Left hindlimb (tissue), 1 donor: Measurements from ENCODE around the gene PRICKLE1.
"Not testable (repeated sequence)": the region's sequence is repeated elsewhere in the genome, so short reads cannot be mapped to it uniquely, and the experiment has no call there.

ENCODE experiments used
- DNase-seq: peaks from one replicate; pipeline ENCODE4 v3.0.0-alpha.2; 2018

PRICKLE1 gene

DNA sequence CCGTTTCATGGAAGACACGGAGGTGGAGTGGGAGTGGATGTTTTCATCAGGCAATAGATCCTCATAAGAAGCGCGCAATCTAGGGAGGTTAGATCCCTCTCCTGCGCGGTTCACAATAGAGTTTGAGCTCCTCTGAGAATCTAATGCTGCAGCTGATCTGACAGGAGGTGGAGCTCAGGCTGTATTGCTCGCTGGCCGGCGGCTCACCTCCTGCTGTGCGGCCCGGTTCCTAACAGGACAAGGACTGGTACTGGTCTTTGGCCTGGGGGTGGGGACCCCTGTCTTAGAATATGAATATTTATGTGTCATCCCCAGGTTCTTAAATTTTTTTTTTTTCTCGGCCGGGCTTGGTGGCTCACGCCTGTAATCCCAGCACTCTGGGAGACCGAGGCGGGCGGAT is 36.7 kb downstream of the PRICKLE1 start:
- DNase-seq, result no peak

DNA sequence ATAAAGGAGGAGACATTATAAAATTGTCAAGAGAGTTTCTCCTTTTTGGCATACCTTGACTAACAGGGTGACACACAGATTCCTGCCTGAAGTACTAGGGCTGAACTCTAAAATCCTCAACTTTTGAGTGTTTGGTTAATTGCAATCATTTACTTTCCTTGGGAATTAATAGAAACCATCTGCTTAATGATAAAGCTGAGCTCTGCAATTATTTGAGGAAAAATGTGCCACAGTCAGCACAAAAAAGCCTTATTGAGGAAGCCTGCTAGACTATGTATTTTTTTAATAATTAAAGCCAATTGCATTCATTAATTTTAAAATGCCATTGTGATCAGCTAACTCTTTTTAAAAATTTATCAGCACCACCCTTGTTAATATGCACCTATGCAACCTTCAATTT is 38.7 kb downstream of the PRICKLE1 start:
- no peak for DNase-seq

DNA sequence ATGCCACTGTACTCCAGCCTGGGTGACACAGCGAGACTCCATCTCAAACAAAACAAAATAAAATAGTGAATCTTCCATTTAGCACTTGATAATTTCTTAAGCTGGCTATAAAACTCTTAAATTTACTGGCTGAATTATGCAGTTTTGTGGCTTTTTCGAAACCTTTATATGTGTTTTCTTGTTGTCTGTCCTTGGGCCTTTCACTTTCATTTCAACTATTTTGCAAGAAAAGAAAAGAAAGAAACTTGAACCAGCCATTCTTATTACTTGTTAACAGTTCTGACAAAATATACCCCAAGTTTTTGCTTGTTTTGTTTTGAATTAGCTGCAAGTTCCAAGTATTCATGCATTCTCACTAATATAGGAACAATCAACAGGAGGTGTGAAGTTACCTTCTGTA is 42.8 kb downstream of the PRICKLE1 start:
- DNase-seq, result no peak

DNA sequence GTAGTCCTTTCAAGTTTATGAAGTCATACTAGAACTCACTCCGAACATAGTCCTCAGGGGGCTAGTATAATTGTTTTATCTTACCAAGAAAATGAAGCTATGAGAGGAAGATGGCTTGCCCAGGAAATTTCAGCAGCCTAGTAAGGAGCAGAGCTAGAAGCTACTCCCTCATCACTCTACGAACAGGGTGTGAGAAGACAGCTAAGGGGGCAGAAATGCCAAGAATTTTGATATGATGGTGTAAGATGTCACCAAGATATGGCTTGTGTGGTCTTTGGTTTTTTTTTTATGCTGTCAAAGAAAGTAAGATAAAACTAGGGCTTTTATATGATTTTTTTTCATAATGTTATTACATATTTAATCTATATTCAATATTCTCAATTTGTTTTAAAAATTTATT is 47.6 kb downstream of the PRICKLE1 start:
- no peak for DNase-seq

DNA sequence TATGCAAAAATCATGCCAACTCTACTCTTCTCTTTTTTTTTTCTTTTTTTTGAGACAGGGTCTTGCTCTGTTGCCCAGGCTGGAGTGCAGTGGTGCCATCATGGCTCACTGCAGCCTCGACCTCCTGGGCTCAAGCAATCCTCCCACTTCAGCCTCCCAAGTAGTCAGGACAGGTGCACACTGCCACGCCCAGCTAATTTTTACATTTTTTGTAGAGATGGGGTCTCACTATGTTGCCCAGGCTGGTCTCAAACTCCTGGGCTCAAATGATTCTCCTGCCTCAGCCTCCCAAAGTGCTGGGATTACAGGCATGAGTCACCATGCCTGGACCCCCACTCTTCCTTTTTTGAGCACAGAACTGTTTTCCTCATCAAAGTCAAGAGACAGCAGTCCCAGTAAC is 48.2 kb downstream of the PRICKLE1 start:
- not testable (repeated sequence) for DNase-seq

DNA sequence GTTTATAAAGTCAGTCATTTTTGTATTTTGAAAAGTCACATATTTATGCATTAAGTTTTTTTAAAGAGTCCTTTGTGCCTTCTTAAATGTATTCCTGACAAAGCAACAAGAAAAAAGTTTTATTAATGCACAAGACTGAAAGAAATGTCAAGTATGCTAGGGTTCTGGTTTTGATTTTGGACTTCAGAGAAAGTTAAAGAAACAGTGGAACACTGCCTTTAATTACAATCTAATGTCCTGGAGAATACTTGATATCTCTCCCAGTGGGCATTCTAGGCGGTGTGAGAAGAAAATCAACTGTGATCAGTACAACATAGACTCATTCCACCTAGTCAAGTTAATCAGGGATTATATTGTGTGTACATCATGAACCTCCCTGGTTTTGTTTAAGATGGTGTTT is 49.9 kb downstream of the PRICKLE1 start:
- DNase-seq, result no peak

DNA sequence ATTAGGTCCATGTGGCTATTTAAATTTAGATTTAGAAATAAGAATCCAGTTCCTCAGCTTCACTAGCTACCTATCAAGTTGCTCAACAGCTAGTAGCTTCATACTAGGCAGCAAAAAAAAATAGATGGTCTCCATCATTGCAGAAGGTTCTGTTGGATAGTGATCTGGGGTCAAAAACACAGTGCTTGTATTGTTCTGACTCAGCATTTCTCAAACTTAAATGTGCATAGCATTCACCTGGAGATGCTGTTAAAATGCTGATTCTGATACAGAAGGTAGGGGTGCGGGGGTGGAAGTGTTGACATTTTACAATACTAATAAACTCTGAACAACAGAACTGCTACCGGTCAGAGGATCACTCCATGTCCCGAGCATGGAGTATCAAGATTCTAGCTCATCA is 51.3 kb downstream of the PRICKLE1 start:
- DNase-seq, result no peak

DNA sequence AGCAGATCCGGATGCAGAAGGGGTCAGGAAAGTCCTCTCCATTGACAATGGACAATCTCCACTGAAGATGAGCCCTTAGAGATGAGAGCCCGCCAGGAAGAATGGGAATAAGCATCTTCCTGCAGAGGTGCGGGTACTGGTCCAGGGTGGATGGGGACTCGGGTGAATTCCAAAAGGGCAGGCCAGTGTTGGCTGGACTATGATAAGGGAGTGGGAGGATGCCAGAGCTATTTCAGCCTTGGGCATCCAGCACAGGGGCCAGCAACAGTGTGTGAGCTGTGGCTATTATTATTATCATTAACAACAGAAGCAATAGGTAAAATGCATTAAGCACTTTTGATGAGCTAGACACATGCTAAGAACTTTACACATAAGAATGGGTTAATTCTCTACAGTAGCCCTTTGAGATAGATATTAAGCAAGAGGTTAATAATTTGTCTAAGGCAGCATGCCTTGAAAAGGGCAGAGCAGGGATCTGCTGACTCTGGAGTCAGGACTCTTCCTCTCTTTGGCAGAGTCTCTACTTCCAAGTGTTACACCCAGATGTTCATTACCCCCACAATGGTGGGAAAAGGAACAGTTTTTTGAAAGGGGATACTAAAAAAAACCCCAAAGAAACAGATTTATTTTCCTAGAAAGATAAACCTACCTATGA is 55.2 kb downstream of the PRICKLE1 start:
- DNase-seq, result no peak

DNA sequence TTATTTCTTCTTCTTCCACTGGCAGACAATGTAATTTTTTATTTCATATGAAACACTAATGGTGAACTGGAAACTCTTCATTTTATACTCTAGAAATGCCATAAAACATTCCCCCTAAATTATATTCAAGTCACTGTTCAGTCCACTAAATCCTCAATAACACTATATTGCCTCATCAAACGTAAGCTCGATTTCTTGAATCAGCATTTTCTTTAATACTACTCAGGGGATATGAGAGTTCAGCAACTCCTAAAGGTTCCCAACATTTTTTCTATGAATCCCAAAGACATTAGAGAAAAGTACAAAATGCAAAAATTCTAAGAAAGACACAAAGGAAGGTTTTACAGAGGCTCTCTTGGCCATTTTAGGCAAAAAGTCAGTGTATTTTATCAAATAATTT is 59.3 kb downstream of the PRICKLE1 start:
- no peak for DNase-seq

DNA sequence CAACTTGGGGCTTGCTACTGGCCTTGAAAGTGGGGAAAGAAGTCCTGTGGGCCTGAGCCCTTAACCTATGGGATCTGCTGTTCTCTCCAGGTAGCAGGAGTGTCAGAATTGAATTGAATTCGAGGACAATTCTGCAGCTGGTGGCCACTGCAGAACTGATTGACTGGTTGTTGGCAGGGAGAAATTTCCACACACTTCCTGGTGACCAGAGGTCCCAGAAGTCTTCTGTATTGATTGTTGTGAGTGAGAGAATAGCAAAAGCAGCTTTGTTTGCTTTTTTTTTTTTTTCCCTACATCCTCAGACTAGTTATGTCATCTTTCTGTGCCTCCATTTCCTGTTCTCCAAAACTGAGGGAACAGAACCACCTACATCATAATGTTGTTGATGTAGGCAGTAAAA is 64.1 kb downstream of the PRICKLE1 start:
- no peak for DNase-seq

DNA sequence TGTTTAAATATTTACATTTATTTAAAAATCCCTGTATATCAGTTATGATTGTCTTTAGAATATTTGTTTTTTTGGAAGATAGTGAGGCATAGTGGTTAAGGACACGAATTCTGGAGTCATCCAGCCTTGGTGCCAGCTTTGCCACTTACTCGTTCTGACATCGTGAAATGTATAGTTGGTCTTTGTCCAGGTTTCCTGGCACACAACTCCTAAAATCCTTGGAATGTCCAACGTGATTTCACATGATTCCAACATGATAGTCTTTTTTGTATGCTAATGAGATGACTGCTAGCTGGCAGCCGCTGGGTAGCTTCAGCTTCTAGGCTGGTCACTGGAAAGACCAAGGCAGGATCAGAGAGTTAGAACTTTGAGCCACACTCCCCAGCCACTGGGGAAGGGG is 64.8 kb downstream of the PRICKLE1 start:
- no peak for DNase-seq

DNA sequence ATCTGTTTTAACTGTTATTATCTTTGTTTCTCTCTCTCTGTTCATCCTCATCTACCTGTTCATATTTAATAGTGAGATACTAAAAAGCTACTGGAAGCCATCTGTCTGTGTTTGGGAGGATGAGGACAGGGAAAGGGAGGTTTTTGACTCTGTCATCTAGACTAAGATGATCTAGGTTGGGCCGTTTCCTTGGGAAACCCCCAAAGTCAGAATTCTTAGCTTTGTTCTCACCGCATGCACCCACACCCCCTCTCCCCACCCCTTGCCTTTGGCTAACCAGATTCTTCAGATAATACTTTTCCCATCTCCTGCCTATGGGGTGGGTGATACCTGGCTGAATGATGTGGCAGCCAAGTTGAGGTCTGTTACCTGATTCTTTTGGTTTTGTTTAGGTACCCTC is 73.0 kb downstream of the PRICKLE1 start:
- DNase-seq, result no peak

DNA sequence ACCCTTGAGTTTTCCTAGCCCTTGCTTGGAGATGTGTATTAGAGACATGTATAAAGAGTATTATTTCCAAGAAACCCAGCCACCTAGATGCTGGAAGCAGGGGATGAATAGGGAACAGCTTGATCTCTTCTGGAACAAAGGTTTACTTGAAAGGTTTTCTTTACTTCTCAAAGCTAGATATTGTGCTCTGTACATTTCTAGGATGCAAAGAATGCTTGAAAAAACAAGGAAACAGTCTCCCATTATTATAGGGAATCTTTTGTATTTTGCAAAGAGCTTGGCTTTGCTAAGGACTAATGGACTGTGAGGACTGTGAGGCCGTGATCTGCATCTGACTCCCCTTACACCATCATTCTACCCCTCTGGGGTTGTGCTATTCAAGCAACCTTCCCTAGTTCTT is 77.9 kb downstream of the PRICKLE1 start:
- DNase-seq, result no peak

DNA sequence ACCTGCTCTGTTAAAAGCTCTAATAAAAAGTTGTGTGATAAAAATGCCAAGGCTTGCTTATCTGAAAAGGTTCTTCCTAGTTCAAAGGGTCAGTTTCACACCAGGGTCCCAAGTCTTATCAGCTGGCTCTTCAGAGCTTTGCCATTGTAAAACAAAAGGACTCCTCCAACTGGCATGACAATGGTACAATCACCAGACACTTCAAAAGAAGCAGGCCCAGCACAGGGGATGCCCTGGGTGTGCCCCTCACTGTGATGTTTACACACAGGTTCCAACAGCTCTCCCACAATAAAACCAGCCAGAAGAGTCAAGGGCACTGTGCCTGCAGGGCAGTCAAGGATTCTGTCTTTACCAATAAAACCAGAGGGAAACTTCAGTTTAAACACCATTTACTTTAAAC is 78.7 kb downstream of the PRICKLE1 start:
- no peak for DNase-seq

DNA sequence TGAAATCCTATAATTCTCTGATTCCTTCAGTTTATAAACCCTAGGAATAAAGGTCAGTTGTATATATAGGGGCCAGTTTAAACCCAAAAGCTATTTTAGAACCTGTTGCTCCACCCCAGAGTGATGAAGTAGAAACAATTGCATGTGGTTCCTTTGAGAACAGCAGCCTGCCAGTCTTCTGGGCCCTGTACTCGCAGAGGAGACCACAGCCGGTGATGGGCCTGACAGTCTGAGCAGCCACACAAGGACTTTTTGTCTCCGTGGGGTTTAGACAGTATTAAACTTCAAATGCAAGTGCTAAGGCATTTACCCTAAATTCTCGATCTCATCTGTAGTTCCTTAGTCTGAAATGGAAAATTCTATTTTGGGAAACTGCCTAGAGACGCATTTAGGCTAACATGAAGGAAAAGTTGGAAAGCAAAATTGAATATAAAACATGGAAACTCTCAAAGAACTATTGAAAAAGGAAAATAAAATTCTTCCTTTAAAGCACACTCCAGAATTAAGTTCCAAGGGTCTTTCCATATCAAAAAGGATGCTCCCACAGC is 80.6 kb downstream of the PRICKLE1 start:
- DNase-seq, result no peak

DNA sequence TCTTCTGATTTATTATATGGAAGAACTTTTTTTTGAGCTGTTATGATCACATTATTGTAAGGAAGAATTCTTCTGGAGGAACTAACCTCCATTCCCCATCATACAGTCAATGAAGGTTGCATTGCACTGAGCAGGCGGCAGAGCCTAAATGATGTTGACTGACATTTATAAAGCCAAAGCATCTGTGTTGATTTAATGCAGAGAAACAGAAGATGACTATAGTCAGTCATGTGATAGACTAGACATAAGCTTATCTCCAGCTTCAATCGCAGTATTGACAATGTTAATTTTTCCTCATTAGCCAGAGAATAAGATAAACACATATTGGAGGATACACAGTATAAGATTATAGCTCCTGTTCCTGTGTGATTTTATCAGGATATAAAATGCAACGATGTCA is 82.0 kb downstream of the PRICKLE1 start:
- DNase-seq, result no peak

DNA sequence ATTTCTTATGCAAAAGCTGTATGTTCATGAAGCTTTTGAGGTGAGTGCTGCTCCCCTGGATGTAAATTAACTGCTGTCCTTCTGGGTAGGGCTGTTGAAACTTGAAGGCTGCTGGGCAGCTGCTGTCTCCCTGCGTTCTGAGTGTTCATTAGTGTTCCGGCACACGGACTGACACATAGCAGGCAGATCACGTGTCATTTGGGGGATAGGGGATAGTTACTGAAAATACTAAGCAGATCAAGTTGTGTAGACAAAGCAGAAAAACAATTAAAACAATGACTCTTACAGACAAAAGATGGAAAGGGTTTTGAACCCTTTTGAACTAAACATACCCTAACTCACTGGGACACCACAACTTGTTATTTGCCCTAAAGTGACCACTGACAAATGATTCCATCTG is 82.5 kb downstream of the PRICKLE1 start:
- DNase-seq, result no peak

DNA sequence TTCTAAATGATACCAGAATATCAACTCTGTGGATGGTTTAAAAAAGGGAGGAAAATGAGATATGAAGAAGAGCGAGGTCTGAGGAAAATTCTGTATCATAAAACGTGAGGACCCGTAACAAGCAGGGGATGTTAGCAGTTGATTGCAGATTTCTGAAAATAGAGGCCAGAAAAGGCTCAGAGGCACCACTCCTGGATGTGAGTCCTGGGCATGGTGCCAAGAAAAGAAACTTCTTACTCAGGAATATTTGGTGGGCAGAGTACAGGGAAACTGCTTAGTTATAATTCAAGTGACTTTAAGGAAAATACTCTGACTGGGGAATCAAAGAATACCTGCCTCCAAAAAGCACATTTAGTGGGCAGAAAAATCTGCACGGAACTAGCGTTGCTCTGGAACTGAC is 85.5 kb downstream of the PRICKLE1 start:
- peak; percentile 33 for DNase-seq

DNA sequence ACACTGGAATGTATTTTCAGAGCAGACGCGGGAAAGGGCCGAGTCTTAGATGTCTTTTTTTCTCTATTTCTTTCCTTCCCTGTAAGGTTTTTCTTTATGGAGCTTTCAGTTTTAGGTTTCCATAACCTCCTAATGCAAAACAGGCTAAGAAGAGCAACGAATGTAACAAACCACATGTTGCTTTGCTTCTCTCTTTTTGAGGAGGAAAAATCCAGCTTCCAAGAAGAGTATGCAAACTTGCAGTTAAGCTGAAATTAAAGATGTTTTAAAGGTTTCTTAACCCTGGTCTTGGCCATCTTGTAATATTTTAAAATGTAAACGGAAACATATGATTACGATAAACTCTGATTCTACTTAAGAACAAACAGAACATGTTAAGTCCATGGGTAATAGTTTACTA is 86.9 kb downstream of the PRICKLE1 start:
- no peak for DNase-seq

DNA sequence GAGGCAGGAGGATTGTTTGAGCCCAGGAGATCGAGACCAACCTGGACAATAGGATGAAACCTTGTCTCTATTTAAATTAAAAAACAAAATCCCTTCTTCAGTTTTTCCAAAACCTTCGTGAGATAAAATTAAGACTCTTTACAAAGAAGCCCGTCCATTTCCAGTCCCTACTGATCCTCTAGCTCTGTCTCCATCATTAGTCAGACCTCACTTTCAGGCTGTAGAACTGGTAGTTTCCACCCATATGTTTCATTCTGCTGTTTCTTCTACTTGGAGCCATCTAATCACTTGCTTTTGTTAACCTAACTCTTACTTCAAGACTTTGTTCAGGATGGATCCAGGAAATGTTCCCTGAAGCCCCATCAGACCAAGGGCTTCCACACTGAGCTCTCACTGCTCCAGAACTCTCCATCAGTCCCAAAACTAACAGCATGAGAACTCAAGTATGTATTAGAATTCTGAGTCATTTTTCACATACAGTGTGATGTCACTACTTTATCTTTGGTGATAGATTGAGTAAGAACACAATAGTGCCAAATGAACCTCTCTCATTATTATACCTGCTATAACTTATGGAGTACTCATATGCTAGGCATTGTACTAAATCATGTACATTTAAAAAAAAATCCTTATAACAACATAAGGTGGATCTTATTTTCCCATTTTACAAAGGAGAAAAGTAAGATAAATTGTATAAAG is 90.8 kb downstream of the PRICKLE1 start:
- DNase-seq, result no peak

DNA sequence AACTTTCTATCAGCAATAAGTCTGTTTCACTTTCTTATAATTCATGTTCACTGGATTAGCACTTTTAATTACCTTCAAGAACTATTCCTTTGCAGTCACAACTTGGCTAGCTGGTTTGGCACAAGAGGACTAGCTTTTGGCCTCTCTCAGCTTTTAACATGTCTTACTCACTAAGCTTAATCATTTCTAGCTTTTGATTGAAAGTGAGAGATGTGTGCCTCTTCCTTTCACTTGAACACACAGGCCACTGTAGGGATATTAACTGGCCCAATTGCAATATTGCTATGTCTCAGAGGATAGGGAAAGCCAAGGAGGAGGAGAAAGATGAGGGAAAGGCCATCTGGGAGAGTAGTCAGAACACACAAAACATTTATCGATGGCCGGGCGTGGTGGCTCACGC is 92.7 kb downstream of the PRICKLE1 start:
- no peak for DNase-seq

DNA sequence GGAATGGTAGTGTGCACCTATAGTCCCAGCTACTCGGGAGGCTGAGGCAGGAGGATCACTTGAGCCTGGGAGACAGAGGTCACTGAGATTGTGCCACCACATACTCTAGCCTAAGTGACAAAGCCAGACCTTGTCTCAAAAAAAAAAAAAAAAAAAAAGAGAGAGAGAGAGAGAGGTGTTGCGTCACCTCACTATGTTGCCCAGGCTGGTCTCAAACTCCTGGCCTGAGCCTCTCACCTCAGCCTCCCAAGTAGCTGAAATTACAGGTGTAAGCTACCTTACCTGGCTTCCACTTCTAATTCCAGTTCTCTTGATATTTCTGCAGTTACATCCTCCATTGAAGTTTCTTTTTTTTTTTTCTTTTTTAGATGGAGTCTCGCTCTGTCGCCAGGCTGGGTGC is 94.3 kb downstream of the PRICKLE1 start:
- no peak for DNase-seq

DNA sequence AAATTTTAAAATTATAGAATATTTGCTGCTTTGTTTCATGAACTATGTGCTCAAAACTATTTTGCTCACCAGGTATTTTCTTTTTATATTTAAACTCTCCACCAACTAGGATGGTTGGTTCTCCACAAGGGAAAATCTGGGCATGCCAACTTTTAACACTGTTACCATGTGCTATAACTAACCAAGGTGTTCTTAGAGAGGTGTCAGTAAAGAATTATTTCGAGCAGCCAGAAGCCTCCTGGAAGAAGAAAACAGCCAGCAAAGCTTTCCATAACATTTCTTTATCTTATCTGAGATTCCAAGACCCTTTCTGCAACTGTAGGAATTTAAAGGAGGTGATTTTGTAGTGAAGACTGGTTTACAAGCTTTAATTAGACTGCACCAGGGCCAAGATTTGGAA is 97.3 kb downstream of the PRICKLE1 start:
- no peak for DNase-seq

DNA sequence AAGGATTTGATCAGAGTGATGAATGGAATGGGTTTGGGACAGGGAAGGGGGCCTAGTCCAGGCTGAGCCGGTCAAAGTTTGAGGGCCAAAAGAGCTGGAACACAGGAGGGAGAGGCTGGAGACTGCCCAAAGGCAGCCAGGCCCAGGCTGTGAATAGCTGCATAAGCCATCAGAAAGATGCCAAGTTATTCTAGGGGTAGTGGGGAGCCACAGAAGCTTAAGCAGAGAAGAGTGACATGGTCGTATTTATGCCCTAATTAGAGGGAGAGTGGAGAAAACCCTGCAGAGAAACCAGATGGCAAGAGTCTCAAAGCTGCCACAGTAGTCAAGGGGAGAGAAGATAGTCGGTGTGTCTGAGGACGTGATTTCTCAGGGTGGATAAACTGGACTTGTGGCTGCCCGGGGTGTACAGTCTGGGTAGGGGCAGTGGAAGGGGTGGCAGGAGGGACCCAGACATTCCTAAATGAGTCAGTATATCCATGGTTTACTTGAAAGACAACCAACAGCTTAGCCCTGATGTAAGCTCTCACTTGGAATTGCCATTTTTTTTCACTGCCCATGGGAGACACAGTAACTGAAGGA is 99.2 kb downstream of the PRICKLE1 start:
- no peak for DNase-seq
